ENCODE data around the gene COL6A2.

Gene COL6A2

DNA sequence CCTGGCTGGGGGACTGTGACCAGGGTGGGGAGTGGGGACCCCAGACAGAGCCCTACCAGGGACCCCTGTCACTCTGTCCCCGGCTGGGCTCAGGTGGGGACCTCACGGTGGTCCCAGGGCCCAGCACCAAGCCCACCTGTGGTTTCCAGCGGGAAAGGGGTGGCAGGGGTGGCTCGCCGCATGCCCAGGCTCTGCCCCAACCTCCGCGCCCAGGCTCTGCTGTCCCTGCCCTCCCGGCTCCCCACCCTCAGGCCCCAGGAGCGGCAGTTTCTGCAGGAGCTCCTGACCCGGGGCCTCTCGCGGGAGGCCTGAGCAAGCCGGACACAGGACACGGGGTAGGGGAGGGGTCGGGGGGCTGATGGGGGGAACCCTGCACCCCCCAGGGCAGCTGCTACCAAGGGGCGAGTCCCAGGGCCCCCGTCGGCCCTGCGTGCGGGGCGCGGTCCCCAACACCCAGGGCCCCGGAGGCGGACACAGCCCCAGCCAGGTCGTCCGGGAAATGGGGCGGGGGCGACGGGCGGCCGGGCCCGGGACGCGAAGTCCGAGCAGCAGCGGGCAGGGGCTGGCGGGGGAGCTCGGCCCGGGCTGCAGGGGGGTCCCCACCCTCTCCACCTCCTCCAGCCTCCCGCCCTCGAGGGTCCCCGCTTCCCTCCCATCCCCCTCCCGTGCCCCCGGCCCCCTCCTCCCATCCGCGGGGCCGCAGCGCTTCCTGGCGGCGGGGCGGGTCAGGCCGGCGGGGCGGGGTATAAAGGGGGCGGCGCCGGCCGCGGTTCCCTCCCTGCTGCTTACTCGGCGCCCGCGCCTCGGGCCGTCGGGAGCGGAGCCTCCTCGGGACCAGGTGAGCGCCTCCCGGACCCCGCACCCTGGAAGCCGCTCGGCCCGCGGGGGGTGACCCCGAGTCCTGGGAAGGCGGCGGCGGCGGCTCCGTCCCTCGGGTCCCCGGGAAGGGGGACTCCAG, at the start of gene COL6A2:
COL6A2 (plus strand) TSS at position 777 of the 958 bp plus-strand sequence.
- DNase-seq (ENCODE audit: low spot score) = peak; percentile 77
- TF ChIP-seq, protein P1, sequence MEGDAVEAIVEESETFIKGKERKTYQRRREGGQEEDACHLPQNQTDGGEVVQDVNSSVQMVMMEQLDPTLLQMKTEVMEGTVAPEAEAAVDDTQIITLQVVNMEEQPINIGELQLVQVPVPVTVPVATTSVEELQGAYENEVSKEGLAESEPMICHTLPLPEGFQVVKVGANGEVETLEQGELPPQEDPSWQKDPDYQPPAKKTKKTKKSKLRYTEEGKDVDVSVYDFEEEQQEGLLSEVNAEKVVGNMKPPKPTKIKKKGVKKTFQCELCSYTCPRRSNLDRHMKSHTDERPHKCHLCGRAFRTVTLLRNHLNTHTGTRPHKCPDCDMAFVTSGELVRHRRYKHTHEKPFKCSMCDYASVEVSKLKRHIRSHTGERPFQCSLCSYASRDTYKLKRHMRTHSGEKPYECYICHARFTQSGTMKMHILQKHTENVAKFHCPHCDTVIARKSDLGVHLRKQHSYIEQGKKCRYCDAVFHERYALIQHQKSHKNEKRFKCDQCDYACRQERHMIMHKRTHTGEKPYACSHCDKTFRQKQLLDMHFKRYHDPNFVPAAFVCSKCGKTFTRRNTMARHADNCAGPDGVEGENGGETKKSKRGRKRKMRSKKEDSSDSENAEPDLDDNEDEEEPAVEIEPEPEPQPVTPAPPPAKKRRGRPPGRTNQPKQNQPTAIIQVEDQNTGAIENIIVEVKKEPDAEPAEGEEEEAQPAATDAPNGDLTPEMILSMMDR (IDR thresholded peaks at IDR 0.05; ENCODE audit: borderline replicate concordance, control extremely low read depth, extremely low read depth, insufficient read depth, missing control alignments) = no peak
- in situ Hi-C loops (cut with MboI; ENCODE audit: low sequenced_read_pairs, unreplicated experiment) = no loop called here

DNA sequence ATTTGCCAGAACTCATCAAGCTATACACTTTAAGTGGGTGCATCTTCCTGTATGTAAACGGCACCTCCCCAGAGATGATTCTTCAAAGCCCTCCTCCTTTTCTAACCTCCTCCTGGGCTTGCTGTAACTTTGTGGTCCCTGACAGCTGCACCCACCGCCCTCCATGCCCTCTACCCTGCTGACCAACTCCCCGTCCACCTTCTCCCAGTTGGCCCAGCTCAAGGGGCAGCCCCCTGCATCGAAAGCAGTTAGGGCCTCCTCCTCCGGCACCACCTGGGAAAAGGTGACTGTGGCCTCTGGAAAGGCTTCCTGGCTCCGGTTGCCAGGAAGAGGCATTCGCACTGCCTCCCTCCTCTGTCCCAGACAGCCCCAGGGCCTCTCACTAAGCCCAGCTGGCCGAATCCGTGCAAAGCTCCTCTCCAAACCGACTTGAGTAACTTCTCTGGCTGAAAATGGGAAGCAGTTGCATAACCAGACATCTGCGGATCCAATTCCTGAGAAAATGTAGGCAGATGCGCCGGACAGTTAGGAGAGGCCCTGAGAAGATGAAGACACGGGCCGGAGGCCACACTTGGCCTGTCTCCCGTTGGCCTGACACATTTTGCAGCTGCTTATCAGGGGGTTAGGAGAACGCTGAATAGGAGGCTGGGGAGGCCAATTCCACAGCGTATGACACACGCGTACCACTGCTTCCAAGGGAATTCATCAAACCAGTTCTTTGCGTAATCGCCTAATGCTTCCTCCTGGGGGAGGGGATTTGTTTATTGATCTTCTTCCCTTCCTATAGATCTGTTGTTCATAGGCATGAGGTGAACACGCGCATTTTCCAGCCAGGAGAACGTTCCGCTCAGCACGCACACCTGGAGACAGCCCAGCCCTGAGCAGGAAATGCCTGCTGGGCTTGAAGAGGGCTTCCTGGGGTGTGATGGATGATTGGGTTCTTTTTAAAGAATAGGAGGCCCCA, 48.7 kb upstream of the COL6A2 start:
- in situ Hi-C loops (cut with MboI; ENCODE audit: low sequenced_read_pairs, unreplicated experiment) = no loop called here
- no peak for DNase-seq (ENCODE audit: low spot score)
- TF ChIP-seq, protein P1 (IDR thresholded peaks at IDR 0.05; ENCODE audit: borderline replicate concordance, control extremely low read depth, extremely low read depth, insufficient read depth, missing control alignments) = no peak

DNA sequence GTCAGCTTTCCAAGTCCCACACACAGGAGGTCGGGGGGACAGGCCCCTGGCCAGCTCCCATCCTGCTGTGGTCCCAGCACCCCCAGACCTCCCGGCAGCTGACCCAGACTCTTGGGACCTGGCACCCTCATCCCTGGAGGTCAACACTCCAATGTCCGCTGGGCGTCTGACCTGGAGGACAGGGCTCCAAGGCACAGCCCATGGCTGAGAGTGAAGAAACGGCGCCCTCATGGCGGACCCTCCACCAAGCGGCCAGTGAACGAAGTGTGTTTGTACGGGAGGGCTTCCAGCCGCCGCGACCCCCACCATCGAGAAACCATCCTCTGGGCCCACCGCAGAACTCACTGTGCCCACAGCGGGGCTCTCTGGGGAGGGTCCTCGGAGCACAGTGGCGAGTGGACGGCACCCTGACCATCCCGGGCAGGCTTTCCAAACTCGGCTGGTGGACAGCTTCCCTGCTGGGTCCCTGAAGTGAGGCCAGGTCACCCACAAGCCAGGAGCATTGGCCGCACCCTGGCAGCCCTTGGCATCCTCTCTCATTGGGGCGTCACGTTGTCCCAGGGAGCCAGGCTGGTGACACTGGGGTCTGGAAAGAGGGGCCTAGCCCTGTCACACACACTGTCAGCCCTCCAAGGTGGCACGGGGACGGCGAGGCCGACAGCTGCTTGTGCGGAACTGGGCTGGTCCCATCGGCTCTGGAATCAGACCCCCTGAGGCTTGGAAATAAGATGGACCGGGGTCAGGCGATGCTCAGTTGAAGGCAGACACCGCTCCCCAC, 47.8 kb upstream of the COL6A2 start:
- in situ Hi-C loops (cut with MboI; ENCODE audit: low sequenced_read_pairs, unreplicated experiment) = no loop called here
- TF ChIP-seq, protein P1 (IDR thresholded peaks at IDR 0.05; ENCODE audit: borderline replicate concordance, control extremely low read depth, extremely low read depth, insufficient read depth, missing control alignments) = no peak
- no peak for DNase-seq (ENCODE audit: low spot score)

DNA sequence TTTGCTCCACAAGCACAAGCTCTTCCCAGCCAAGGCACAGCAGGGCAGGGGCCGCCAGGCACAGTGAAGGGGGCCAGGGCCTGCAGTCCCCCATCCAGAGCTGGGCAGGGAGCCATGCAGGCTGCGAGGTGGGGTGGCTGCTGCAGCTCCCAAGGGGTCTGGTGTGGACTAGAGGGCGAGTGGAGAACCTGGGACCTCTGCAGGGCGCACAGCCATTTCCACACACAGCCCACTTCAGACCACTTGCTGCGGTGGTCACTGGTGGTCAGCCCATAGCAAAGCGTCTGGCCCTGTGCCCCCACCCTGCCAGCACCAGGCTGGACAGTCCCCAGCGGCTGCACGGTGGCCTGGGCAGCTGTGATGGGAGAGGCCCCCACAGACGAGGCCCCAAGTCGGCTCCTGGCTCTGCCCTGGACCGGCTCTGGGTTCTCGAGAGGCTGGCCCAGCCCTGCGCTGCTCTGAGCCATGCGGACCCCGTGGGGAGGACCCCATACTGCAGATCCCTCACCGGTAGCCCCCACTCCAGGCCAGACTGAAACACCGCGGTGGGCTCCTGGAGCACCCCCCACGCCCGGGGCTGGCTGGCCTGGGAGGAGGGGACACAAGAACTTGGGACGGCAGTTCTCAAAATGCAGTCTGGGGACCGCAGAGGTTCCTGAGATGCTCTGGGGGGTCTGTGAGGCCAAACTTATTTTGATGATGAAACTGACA, 47.1 kb upstream of the COL6A2 start:
- in situ Hi-C loops (cut with MboI; ENCODE audit: low sequenced_read_pairs, unreplicated experiment) = no loop called here
- no peak for DNase-seq (ENCODE audit: low spot score)
- TF ChIP-seq, protein P1 (IDR thresholded peaks at IDR 0.05; ENCODE audit: borderline replicate concordance, control extremely low read depth, extremely low read depth, insufficient read depth, missing control alignments) = no peak

DNA sequence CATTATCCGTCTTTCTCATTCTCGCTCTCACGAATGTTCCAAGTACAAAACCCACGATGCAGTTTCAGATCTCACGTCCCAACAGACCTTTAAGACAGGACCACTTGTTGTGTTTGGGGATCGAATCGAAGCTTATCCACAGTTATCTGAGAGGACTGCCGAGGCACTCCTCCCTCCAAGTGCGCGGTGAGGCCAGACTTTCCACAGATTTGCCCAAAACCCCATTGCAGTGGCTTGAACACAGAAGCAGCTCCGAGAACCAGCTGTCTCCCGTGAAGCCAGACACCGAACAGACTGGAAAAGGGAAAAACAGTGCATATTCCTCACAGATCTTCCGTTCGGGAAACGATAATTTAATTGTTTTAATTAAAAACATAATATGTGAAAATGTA, 46.5 kb upstream of the COL6A2 start:
- in situ Hi-C loops (cut with MboI; ENCODE audit: low sequenced_read_pairs, unreplicated experiment) = no loop called here
- DNase-seq (ENCODE audit: low spot score) = no peak
- TF ChIP-seq, protein P1 (IDR thresholded peaks at IDR 0.05; ENCODE audit: borderline replicate concordance, control extremely low read depth, extremely low read depth, insufficient read depth, missing control alignments) = no peak
